ENCODE results near the gene MORN4. TPM values are rescaled to one million over a fixed set of nuclear protein-coding genes. Genes with fewer than 3 reads are reported as not detected.
"Not testable (repeated sequence)": the region's sequence is repeated elsewhere in the genome, so short reads cannot be mapped to it uniquely, and the experiment has no call there.

Gene MORN4
- polyA plus RNA-seq, 12 donors, result 3.8 to 7.6 (median 5.6) TPM; not detected in 1

DNA sequence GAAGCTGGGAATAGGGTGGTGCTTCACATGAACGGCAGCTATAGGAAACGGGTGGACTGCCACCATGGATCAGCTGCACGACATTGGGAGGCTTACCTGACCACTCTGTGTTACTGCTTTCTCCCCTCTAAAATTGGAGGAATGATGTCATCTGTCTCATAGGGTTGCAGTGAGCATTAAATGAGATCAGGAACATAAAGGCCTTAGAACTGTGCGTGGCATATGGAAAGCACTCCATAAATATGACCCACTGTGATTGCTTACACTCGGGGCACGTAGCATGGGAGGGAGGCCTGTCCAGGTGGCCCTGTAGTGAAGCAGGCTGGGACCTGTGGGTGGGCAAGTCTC is 34.1 kb downstream of the MORN4 start:
- no peak for DNase-seq

DNA sequence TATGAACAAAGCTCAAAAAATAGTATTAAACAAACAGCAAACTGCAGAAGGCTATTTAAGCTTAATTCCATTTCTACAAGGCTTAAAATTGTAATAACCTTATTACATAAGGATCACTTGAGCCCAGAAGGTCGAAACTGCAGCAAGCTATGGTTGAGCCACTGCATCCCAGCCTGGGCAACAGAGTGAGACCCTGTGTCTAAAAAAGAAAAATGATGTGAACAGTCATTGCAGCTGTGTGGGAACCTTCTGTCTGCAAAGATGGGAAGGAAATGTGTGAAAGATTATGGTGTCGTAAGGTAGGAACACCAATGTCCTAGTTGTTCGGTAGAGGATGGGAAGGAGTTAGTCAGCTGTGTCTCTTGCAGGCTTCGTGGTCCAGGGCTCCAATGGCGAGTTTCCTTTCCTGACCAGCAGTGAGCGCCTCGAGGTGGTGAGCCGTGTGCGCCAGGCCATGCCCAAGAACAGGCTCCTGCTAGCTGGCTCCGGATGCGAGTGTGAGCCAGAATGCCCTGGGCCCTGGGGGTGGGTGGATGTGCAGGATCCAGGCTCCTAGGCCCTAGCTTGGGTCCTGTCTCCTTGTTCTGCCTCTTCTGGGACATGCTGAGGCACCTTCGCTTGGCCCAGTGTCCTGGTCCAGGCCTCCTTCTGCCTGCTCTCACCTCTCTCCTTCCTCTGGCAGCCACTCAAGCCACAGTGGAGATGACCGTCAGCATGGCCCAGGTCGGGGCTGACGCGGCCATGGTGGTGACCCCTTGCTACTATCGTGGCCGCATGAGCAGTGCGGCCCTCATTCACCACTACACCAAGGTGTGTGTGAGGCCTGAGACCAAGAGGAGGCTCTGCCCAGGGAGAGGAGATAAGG is 34.7 kb downstream of the MORN4 start:
- no peak for DNase-seq

DNA sequence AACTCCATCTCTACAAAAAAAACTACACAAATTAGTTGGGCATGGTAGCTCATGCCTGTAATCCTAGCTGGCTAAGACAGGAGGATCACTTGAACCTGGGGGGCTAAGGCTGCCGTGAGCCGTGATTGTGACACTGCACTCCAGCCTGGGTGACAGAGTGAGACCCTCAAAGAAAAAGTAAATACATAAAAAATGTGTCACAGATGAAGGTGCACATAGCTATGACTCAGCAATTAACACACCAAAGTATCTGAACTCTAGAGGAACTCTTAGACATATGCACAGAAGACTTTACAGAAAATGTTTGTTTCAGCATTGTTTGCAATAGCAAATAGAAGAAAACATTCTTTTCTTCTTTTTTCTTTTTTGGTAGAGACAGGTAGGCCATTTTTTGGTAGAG is 35.5 kb downstream of the MORN4 start:
- no peak for DNase-seq

DNA sequence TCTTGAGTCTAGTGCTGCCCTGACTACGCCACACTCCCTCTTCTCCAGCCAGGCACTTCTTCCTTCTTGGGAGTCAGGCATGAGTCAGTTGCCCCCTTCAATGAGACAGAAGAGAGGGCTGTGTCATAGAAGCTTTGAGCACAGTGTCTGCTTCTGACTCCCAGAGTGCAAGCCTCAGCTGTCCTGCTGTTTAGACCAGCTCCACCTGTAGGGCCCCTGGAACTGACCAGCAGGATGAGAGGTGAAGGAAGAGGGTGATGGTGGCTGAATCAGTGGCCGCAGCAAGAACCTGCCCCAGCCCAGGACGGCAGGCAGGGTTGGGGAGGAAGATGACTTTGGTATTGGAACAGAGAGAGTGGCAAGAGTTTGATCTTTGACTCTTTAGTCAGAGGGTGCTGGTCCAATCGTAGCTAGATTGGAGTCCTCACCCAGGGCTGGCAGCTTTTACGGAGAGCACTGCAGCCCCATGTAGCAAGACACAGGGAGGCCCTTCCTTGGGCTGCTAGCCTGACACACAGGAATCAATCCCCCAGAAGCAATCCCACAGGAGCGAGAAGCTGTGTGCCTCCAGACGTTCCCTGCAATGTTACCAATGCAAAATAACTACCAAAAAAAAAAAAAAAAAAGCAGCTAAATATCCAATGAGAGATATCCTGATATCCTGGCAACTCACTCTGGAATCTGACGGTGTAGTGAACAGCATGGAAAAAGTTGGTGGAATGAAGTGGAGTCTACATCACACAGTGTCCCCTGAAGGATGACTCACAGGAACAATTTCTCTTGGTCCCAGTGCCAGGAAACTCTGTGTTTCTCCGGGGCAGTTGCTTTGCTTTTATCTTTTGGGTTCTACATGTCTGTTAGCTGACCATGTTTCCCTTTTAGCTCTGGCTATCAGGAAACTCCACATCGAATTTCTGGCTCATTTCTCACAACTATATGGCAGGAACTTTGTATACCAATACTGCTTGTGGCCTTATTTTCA is 36.9 kb downstream of the MORN4 start:
- peak; percentile 76 for DNase-seq

DNA sequence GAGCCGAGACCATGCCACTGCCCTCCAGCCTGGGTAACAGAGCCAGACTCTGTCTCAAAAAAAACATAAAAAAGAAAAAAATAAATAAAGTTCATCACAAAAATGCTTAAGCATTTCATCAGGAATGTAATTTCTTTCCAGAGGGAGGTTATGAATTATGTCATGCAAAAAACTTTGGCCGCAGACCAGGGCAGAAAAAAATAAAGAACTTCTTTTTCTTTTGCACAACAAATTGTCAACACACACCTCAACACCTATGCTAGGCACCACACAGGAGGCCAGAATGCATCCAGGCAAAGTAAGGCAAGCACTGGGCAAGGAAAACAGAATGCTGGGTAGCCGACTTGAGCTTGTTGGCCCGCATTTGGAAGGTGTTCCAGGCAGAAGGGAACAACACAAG is 39.9 kb downstream of the MORN4 start:
- DNase-seq, result peak; percentile 54

DNA sequence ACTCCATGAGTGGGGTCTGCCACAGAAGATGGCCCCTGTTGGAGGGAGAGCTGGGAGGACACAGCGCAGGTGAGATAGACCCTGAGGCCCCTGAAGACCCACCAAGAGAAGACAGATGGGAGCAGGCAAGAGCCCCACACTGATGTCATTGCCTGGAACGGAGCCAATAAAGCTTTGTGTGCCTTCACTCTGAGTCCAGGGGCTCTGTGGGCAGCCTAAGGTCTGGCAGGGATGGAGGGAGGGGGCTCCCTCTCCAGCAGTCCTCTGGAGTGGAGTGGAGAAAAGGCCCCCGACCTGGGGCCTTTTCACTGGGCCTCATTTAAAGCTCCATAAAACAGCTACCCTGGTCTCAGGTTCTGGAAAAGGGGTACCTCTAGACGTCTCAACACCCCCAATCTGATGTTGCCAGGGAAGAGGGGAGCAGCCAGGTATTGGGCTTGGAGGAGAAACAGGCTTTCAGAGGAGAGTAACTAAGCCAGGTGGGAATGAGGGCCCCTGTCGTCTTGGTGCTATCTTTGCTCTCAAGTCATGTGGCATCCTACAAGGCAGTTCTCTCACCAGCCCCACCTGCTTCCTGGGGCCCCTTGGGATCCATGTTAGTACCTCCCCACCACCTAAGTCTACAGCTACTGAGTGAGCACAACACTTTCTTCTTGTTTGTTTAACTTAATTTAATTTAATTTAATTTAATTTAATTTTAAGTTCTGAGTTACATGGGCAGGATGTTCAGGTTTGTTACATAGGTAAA is 42.4 kb downstream of the MORN4 start:
- DNase-seq, result no peak

DNA sequence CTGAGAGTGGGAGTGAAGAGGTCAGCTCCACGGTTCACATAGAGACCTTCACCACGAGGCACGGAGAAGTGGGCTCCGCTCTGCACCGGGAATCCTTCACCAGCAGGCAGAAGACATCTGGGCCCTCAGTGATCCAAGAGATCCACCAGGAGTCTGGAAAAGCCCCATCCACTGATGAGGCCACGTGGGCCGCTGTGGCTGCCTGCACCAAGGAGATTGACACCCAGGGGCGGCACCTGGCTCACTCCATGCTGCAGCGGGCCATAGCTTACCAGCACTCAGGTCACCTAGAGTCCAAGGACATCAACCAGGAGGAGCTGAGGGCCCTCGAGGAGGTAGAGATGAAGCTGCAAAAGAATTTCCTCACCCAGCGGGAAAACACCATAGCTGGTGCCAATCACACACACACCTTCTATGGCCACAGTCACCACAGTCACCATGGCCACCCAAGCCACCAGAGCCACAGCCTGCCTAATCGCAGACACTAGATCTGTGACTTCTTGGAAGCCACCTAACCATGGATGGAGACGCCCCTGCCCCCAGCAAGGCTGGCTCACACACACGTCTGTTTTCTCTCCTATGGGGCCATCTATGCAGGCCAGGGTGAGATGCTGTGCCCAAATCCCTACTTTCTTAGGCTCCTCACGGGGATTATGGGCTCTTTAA is 43.1 kb downstream of the MORN4 start:
- no peak for DNase-seq

DNA sequence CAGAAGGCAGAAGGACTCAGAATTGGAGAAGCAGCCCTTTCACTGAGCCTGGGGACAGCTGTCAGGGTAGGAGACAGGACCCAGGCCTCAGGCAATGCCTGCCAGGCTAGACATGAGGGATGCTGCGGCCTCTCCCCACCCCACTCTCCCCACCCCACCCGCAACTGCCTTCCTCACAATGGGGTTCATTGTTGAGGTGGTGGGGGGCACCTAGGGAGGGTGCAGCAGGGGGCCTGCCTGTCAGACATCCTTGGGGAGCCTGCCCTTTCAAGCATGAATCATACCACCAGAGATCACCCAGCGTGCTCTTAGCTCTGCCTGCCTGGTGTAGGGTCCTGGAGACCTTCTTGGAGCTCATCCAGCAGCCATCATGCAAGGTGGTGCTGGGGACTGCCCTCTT is 43.8 kb downstream of the MORN4 start, which contains the start of gene C10orf62:
TSS of gene C10orf62 (plus strand) at position 243 of the 400 bp plus-strand sequence. CDS start 177 bp downstream, outside the sequence.
- DNase-seq, result no peak

DNA sequence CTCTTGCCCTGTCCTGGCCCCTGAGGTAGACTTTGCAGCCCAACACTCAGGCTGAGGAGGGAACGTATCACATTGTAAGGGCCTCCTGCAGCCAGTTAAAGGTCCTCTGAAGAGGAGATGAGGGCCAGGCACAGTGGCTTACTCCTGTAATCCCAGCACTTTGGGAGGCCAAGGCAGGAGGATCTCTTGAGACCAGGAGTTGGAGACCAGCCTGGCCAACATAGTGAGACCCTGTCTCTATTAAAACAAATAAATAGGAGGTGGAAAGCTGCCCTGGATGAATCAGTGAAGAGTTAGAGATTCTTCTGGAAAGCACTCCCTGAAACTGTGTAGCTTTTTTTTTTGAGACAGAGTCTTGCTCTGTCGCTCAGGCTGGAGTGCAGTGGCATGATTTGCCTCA is 46.1 kb downstream of the MORN4 start:
- no peak for DNase-seq

DNA sequence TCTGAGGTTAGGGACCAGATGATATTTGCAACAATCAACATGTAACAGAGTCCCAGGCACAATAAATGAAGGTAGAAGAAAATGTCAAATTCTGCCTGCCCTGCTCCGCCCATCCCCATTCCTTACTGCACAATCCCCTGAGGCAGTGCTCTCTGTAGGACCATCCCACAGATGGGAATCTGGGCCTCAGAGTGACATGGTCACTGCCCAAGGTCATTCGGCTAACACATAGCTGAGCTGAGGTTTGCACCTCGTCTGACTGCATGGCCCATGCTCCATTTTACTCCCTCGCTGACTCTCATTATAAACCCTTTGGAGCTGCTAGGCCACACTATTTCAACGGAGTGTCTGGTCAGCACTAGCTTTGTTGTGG is 47.9 kb downstream of the MORN4 start:
- no peak for DNase-seq

DNA sequence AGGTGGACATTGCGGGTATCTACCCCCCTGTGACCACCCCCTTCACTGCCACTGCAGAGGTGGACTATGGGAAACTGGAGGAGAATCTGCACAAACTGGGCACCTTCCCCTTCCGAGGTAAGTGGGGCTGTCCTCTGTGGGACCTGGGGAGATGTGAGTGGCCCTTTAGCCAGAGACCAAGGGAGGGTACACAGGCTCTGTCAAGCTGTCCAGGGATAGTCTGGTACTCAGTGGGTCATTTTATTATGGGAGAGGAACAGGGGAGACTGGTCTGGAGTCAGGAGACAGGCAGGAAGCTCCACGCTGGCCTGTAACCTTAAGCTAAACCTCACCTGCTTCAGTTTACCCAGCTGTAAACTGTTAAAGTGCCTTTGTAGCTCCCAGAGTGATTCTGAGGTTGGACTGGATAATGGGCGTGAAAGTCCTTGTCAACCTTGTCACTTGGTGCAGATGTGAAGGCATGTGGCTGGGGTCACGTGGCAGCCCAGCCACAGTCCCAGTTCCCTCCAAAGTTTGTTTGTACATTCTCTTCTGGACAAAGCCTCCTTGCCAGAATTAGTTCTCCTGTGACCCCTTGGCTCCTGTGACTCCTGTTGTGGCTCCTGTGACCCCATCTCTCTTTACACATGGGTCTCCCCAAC is 48.4 kb downstream of the MORN4 start:
- DNase-seq, result no peak

DNA sequence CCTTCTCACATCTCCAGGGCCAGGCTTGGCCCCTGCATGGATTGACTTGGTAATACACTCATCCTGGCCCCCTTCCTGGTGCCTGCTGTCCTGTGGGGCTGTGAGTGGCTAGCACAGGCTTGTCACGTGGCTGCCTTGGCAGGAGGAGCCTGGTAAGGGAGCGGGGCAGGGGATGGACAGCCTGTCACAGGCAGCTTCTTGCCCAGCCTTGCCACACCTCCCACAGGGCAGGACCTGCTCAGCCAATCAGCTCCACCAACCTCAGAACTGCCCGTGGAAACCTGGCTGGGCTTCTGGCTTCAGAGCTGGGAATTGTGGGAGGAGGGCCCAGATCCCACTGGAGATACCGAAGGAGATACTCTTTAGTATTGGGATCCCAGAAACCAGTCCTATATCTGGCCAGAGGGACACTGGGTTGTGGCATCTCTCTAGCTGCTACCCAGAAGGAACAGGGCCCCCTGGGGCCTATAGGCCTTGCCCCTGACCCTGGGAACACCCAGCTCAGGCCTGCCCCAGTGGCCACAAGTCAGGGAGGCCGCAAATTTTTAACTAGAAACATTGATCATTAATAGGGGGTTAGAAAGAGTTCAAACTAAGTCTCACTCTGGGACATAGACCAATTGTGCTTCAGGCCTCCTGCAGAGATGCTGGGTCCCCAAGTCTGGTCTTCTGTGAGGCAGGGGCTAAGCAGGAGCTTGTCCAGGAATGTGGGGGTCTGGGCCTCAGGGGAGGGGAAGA is 49.1 kb downstream of the MORN4 start, which contains the start of gene HOGA1:
TSS of gene HOGA1 (plus strand) at position 330 of the 738 bp plus-strand sequence. CDS start at position 645, 315 bp downstream.
- DNase-seq, result no peak

DNA sequence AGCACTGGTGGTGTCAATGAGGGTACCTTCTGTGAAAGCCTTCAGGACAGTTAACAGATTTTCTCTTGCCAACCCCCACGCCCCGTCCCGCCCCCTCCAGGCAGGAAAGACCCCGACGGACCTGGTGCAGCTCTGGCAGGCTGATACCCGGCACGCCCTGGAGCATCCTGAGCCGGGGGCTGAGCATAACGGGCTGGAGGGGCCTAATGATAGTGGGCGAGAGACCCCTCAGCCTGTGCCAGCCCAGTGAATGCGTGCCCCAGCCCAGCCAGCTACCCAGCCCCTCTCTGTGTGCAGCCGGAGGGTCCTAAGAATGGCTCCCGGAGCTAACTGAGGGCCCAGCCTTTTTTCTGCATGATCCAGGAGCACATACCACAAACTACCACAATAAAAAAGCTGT is 49.8 kb downstream of the MORN4 start:
- DNase-seq, result no peak

DNA sequence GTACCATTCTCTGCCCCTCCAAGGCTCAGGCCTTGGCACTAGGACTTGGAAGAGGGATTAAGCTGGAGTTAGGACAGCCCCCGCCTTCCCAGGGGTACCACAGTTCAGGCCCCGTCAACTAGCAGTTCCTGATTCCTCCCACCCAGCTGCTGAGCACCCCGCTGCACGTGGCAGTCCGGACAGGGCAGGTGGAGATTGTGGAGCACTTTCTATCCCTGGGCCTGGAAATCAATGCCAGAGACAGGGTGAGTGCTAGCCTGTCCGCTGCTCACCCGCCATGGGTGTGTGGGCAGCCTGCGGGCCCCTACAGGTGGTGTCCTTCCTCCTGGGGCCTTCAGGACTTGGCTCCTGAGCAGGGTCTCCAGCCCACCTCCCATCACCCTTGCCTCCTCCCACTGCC is 51.1 kb downstream of the MORN4 start:
- DNase-seq, result no peak

DNA sequence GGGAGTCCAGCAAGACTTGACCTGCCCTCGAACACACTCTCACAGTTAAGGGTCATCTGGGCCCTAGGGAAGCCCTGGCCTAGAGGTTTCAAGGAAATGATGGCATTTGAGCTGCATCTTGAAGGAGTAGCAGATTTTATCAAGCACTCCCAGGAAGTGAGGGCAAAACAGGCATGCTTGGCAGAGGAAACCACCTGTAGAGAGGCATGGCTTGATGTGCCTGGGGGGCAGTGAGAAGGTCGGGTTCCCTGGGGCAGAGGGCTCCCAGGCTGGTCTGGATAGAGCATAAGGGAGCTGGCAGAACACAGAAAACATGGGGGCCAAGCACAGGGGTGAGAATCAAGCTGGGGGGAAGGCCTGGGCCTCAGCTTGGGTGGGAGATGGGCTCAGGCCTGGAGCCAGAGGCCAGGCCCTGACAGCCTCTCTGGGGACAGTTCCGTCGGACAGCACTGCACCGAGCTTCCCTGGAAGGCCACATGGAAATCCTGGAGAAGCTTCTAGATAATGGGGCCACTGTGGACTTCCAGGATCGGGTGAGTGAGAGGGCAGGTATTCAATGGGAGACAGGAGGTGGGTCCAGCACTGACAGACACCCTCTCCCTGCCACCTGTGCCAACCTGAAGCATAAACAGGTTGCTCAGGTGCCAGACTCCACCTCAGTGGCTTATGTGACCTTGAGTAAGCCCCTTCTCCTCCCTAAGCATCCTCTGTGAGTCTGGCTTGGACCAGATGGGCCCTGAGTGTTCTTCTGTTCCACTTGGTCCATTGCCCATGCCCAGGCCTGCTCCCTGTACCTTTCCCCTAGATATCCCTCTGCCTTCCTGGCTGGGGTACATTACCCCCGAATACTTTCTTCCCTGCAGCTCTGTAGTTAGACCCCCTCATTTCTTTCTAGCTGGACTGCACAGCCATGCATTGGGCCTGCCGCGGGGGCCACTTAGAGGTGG is 52.6 kb downstream of the MORN4 start:
- no peak for DNase-seq

DNA sequence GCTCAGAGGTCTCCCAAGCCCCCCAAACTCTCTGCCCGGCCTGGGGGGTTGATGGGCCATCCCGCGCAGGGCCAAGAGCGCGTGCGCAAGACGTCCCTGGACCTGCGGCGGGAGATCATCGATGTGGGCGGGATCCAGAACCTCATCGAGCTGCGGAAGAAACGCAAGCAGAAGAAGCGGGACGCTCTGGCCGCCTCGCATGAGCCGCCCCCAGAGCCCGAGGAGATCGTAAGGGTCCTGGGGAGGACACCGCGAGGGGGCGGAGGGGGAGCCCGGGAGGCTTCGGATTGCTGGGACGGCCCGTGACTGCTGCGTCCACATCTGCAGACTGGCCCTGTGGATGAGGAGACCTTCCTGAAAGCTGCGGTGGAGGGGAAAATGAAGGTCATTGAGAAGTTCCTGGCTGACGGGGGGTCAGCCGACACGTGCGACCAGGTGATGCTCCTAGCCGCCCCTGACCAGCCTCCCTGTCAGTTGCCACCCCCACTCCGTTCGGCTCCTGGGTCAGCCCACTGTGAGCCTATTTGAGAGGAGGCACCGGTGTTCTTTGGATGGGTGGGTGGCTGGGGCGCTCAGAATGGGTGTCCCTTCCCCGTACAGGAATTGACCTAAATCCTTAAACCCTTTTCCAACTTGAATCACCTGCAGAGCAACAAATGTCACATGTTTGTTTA is 55.0 kb downstream of the MORN4 start:
- DNase-seq, result no peak

DNA sequence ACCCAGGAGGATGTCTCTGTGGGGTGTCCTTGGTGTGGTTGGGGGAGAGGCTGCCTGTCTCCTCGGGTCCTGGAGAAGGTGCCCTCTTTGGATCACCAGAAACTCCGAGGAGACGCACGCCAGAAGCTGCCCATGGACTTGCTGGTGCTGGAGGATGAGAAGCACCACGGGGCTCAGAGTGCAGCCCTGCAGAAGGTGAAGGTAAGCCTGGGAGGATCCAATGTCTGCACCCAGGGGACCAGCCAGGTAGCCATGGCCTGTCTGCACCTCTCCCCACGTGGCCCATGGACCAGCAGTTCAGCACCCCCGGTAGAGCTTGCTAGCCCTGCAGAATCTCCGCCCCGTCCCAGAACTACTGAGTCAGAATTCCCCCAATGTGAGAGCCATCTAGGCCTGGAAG is 55.6 kb downstream of the MORN4 start:
- DNase-seq, result no peak

DNA sequence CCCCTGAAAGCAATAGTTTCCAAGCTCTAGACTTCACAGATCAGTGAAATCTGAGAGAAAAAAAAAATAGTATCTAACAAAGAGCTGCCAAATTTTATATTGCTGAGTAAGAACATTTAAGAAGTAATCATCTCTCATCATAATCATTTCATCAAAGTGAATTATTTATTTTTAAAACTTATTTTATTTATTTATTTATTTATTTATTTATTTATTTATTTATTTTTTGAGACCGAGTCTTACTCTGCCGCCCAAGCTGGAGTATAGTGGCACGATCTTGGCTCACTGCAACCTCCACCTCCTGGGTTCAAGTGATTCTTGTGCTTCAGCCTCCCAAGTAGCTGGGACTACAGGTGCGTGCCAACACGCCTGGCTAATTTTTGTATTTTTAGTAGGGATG is 56.8 kb downstream of the MORN4 start:
- DNase-seq, result not testable (repeated sequence)

All from muscle of arm (tissue), 12 donors.